DND-41 (cell line): Measurements from ENCODE around the gene KLF9.

Source experiments
- ATAC-seq: fragments of 200-7000 bp; cut with Tn5 transposase; 3 replicates; pipeline ENCODE4 v1.9.1; 2021; ENCODE audit warnings: low read depth; ENCODE audit not compliant: insufficient read depth
- DNase-seq: peaks from one replicate; pipeline ENCODE4 v3.0.0-alpha.2; 2020
- H2AFZ ChIP-seq: 2 replicates; pipeline ENCODE4 v1.6.0; 2012; ENCODE audit warnings: low read depth, low read length
- H3K27ac ChIP-seq: 2 replicates; pipeline ENCODE4 v1.5.1; 2012; ENCODE audit warnings: low read length, inconsistent platforms
- H3K27me3 ChIP-seq: fragments of 200-600 bp; sonication (generic); 2 replicates; pipeline ENCODE4 v1.6.0; 2012; ENCODE audit warnings: low read length, mild to moderate bottlenecking, inconsistent platforms; ENCODE audit not compliant: insufficient read depth, poor library complexity
- H3K36me3 ChIP-seq: 2 replicates; pipeline ENCODE4 v1.5.1; 2012; ENCODE audit warnings: low read length, inconsistent platforms; ENCODE audit not compliant: insufficient read depth
- H3K4me1 ChIP-seq: 2 replicates; pipeline ENCODE4 v1.5.1; 2012; ENCODE audit warnings: mild to moderate bottlenecking, low read length; ENCODE audit not compliant: insufficient read depth
- H3K4me2 ChIP-seq: 2 replicates; pipeline ENCODE4 v1.6.0; 2012; ENCODE audit warnings: mild to moderate bottlenecking, moderate library complexity, low read length, inconsistent platforms; ENCODE audit not compliant: insufficient read depth
- H3K4me3 ChIP-seq, 2 experiments: fragments of 200-600 bp in 1 of 2; shearing (Covaris generic) in 1 of 2; 2 replicates each; pipeline ENCODE4 v1.5.1; 2012 to 2016; ENCODE audit warnings: inconsistent platforms in 2 of 2, low read length in 2 of 2, mild to moderate bottlenecking in 2 of 2, low read depth in 1 of 2, moderate library complexity in 1 of 2
- H3K79me2 ChIP-seq: 2 replicates; pipeline ENCODE4 v1.6.0; 2012; ENCODE audit warnings: low read length, inconsistent platforms; ENCODE audit not compliant: insufficient read depth
- H3K9ac ChIP-seq: 2 replicates; pipeline ENCODE4 v1.6.0; 2012; ENCODE audit warnings: low read depth, mild to moderate bottlenecking, inconsistent platforms, low read length, moderate library complexity
- H3K9me3 ChIP-seq: 2 replicates; pipeline ENCODE4 v1.5.1; 2012; ENCODE audit warnings: low read length, moderate library complexity, mild to moderate bottlenecking, inconsistent platforms; ENCODE audit not compliant: insufficient read depth, severe bottlenecking
- H4K20me1 ChIP-seq: 2 replicates; pipeline ENCODE4 v1.6.0; 2012; ENCODE audit warnings: low read length; ENCODE audit not compliant: insufficient read depth
- CTCF ChIP-seq: IDR thresholded peaks from 2 replicates; pipeline ENCODE4 v1.5.1; 2012; ENCODE audit warnings: borderline replicate concordance, low read length, moderate library complexity, mild to moderate bottlenecking; ENCODE audit not compliant: poor library complexity, severe bottlenecking; ENCODE audit errors: extremely low read depth
- EZH2 ChIP-seq: IDR thresholded peaks from 3 replicates; pipeline ENCODE4 v1.6.1; 2012; ENCODE audit warnings: borderline replicate concordance, low read depth, mild to moderate bottlenecking, moderate library complexity, low read length, inconsistent platforms; ENCODE audit not compliant: severe bottlenecking

The KLF9 gene

DNA sequence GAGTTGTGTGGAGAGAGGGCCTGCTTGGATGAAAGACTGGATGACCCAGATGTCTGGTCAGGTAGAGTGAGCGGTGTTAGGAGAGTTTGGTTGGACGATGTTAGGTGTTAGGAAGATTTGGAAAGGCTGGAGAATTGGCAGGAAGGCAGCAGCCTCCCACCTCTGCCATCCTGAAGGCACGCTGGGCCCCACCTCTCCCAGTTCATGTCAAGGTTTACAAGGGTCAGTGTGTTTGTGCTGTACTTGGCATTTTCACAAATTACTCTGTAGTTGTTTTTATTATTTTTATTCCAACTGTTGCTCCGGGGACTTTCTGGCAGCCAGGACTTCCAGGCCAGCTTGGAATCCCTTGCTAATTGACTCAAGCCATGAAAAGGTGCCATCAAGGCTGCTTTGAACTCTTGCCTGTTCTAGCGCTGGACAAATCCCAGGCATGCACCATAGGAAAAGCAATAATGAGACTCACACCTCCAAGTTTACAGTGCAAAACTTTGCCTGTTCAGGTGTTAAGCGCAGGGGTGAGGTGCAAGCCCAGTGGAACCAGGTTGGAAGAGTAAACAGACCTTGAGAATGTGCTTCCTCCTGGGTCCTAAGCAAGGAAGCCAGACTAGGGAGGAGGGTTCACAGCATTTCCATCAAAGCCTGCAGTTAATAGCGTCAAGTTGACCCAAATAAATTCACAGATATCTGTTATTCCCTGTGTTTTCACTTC is 41.7 kb upstream of the KLF9 start:
- Histone ChIP-seq H3K79me2 (no peaks in the 10 kb centered on the region), H3K27me3 (no peaks in the 10 kb centered on the region), H3K4me1 (no peaks in the 10 kb centered on the region), H3K36me3 (no peaks in the 10 kb centered on the region), H4K20me1 (no peaks in the 10 kb centered on the region), H3K4me3 (no peak overlapping the region), H3K9ac (no peak overlapping the region), H3K9me3 (no peaks in the 10 kb centered on the region), H3K4me2 (no peak overlapping the region), H2AFZ (no peak overlapping the region), H3K27ac (no peak overlapping the region)
- no peak for ATAC-seq
- no peak for DNase-seq
- TF ChIP-seq EZH2 = no peak
- TF ChIP-seq CTCF = no peak

DNA sequence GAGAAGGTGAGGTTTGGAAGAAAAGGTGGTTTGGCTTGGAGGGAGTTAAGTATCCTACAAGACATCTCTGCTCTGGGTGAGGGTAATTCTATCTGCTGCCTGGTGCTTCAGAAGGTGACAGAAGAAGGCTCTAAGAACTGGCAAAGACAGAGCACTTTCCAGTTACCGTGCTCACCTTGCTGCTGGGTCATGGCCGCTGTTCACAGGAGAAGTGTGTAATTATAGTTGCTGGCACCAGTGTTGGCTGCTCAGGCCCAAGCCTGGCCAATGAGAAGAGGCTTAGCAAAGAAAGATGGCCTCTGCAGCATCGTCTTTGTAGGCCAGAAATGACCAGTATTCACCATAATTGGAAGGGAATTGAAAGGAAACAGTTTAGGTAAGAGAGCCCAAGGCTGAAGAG is 37.9 kb upstream of the KLF9 start:
- Histone ChIP-seq H3K9me3 (no peaks in the 10 kb centered on the region), H2AFZ (no peak overlapping the region), H3K4me1 (no peaks in the 10 kb centered on the region), H3K4me2 (no peak overlapping the region), H3K79me2 (no peaks in the 10 kb centered on the region), H4K20me1 (no peaks in the 10 kb centered on the region; the same call in 1 of the 2 replicates), H3K9ac (no peak overlapping the region), H3K36me3 (no peaks in the 10 kb centered on the region), H3K4me3 (no peak overlapping the region), H3K27ac (no peak overlapping the region), H3K27me3 (no peaks in the 10 kb centered on the region)
- DNase-seq (no peak), ATAC-seq (no peak)
- TF ChIP-seq CTCF (no peak), EZH2 (no peak)

DNA sequence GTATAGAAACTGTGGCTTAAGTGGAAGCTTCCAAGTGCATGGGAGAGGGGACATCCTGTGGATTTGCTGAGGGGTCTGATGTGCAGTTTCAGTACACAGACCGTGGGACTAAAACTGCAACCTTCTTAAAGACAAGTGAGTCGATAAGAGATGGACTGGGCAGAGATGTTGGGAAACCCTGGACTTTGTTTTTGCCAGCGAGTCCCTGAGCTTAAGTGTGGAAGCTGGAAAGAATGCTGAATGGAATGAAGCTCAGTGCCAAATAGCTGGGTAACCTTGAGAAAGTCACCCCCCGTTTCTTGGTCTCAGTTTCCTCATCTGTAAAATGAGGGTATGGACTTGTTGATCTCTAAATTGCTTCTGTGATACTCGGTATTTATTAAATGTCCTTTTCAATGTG is 37.3 kb upstream of the KLF9 start:
- ATAC-seq (no peak), DNase-seq (no peak)
- Histone ChIP-seq H3K27ac (no peak overlapping the region), H3K36me3 (no peaks in the 10 kb centered on the region), H4K20me1 (no peaks in the 10 kb centered on the region; the same call in 1 of the 2 replicates), H3K4me2 (no peak overlapping the region), H3K79me2 (no peaks in the 10 kb centered on the region), H2AFZ (no peak overlapping the region), H3K4me3 (no peak overlapping the region), H3K27me3 (no peaks in the 10 kb centered on the region), H3K9ac (no peak overlapping the region), H3K9me3 (no peaks in the 10 kb centered on the region), H3K4me1 (no peaks in the 10 kb centered on the region)
- TF ChIP-seq EZH2 (no peak), CTCF (no peak)
